GM12878 (cell line): ENCODE results near the gene PSMB8. TPM values are rescaled to one million over a fixed set of nuclear protein-coding genes. Genes with fewer than 3 reads are reported as not detected.

Experiments
- ATF3 ChIP-seq: IDR thresholded peaks from 2 replicates; pipeline ENCODE4 v1.6.1; 2011; ENCODE audit warnings: low read depth, mild to moderate bottlenecking, low read length, moderate library complexity, borderline replicate concordance; ENCODE audit errors: extremely low read depth
- BCL11A ChIP-seq: IDR thresholded peaks from 2 replicates; pipeline ENCODE4 v1.6.1; 2011; ENCODE audit warnings: low read depth, low read length
- BRCA1 ChIP-seq: IDR thresholded peaks from 2 replicates; pipeline ENCODE4 v1.6.1; 2011; ENCODE audit warnings: low read depth, low read length, improper control_type of control experiment
- CREB1 ChIP-seq: IDR thresholded peaks from 2 replicates; pipeline ENCODE4 v1.6.1; 2012; ENCODE audit warnings: low read depth, mild to moderate bottlenecking, inconsistent platforms
- CREM ChIP-seq: IDR thresholded peaks from 2 replicates; pipeline ENCODE4 v1.6.1; 2014; ENCODE audit warnings: antibody characterized with exemption, low read depth
- ELK1 ChIP-seq: IDR thresholded peaks from 2 replicates; pipeline ENCODE4 v1.6.1; 2012; ENCODE audit warnings: low read depth, low read length, improper control_type of control experiment
- FOXM1 ChIP-seq: IDR thresholded peaks from 2 replicates; pipeline ENCODE4 v1.6.1; 2012; ENCODE audit warnings: low read depth, mild to moderate bottlenecking, inconsistent platforms, low read length, moderate library complexity
- IKZF2 ChIP-seq, 2 experiments: fragments of 450-650 bp; IDR thresholded peaks; 2 replicates each; pipeline ENCODE4 v1.6.1; 2017; ENCODE audit warnings: mild to moderate bottlenecking in 2 of 2, moderate library complexity in 2 of 2
- IRF5 ChIP-seq: fragments of 450-650 bp; IDR thresholded peaks from 2 replicates; pipeline ENCODE4 v1.6.1; 2017; ENCODE audit warnings: borderline replicate concordance
- JUNB ChIP-seq: IDR thresholded peaks from 2 replicates; pipeline ENCODE4 v1.6.1; 2016; ENCODE audit warnings: antibody characterized with exemption, mild to moderate bottlenecking
- KDM1A ChIP-seq: fragments of 200-600 bp; sonication (generic); IDR thresholded peaks from 2 replicates; pipeline ENCODE4 v1.6.1; 2016; ENCODE audit warnings: borderline replicate concordance
- NR2C1 ChIP-seq: fragments of 450-650 bp; IDR thresholded peaks from 2 replicates; pipeline ENCODE4 v1.6.1; 2017; ENCODE audit warnings: antibody characterized with exemption, mild to moderate bottlenecking, moderate library complexity
- NR2C2 ChIP-seq: IDR thresholded peaks from 2 replicates; pipeline ENCODE4 v1.6.1; 2011; ENCODE audit warnings: borderline replicate concordance, low read depth; ENCODE audit not compliant: control insufficient read depth, insufficient read length
- PAX8 ChIP-seq: fragments of 450-650 bp; IDR thresholded peaks from 2 replicates; pipeline ENCODE4 v1.6.1; 2017; ENCODE audit warnings: mild to moderate bottlenecking, moderate library complexity
- POLR2A ChIP-seq: IDR thresholded peaks from 2 replicates; pipeline ENCODE4 v1.6.1; 2011; ENCODE audit warnings: low read depth, mild to moderate bottlenecking, low read length
- RUNX3 ChIP-seq: IDR thresholded peaks from 2 replicates; pipeline ENCODE4 v1.6.1; 2012; ENCODE audit warnings: low read length, inconsistent platforms
- SMAD5 ChIP-seq: IDR thresholded peaks from 2 replicates; pipeline ENCODE4 v1.6.1; 2016; ENCODE audit warnings: antibody characterized with exemption, low read depth
- STAT3 ChIP-seq: IDR thresholded peaks from 2 replicates; pipeline ENCODE4 v1.6.1; 2011; ENCODE audit warnings: low read depth, low read length, improper control_type of control experiment
- SUZ12 ChIP-seq: fragments of 200-600 bp; sonication (generic); IDR thresholded peaks from one replicate; pipeline ENCODE4 v1.6.1; 2018; ENCODE audit warnings: antibody characterized with exemption, mild to moderate bottlenecking; ENCODE audit not compliant: unreplicated experiment
- WRNIP1 ChIP-seq: IDR thresholded peaks from 2 replicates; pipeline ENCODE4 v1.6.1; 2011; ENCODE audit warnings: low read depth, low read length, improper control_type of control experiment, borderline replicate concordance
- ZNF384 ChIP-seq: IDR thresholded peaks from 2 replicates; pipeline ENCODE4 v1.6.1; 2012; ENCODE audit warnings: low read depth, mild to moderate bottlenecking, low read length, improper control_type of control experiment, borderline replicate concordance
- polyA plus RNA-seq, 11 experiments: library from polyadenylated mRNA; depleted of rRNA in 4 of 11; unstranded in 6 of 11; stranded (reverse) in 5 of 11; fragments of >200 nt; fragmentation: Nextera tagmentation in 4 of 11; fragmentation: Illumina TruSeq in 1 of 11; extraction: Ambion mirVana in 4 of 11; extraction: Trizol in 1 of 11; gene quantifications; 1 replicate in 1 of 11; 2 replicates in 10 of 11; pipeline versions ENCODE4 v1.2.1 to v1.2.3, GENCODE V29; 2011 to 2016; ENCODE audit warnings: inconsistent platforms in 2 of 11, missing spikeins in 2 of 11, low read depth in 1 of 11
- total RNA-seq, 4 experiments: library from RNA; depleted of rRNA in 3 of 4; stranded (reverse); fragments of >200 nt in 3 of 4; fragmentation: Illumina TruSeq in 1 of 4; extraction: Trizol in 1 of 4; gene quantifications; 2 replicates each; pipeline versions ENCODE4 v1.2.1 to v1.2.3, GENCODE V29; 2013 to 2021
- TF ChIP-seq, protein P1 (sequence below): fragments of 150-350 bp; IDR thresholded peaks from 2 replicates; pipeline ENCODE4 v1.6.1; 2016; ENCODE audit warnings: low read depth, low read length
- TF ChIP-seq, protein P2 (sequence below): fragments of 450-650 bp; IDR thresholded peaks from 2 replicates; pipeline ENCODE4 v1.6.1; 2017; ENCODE audit warnings: mild to moderate bottlenecking, low read depth, inconsistent platforms; ENCODE audit not compliant: poor library complexity, severe bottlenecking

The PSMB8 gene
- total and polyA plus RNA-seq, 10 of the 15 experiments (the other 5 are each of a cell fraction or from before 2014, with no cell fraction given): 304 to 557 (median 379) TPM

GRCh38 chr6:32838114-32838958 is 5.5 kb downstream of the PSMB8 start, which contains the start of gene TAP2 (continued):
- TF ChIP-seq JUNB (no peak), RUNX3 (no peak), SMAD5 (0 out of 2 replicates have a peak, but pooled peaks have one; percentile 34), PAX8 (no peak), WRNIP1 (no peak), BCL11A (no peak), IRF5 (no peak), SUZ12 (no peak), STAT3 (no peak), CREM (0 out of 2 replicates have a peak, but pooled peaks have one; percentile 24), IKZF2 (IDR thresholded peaks at IDR 0.05) (peak; percentile 30 to 38; a peak in 1 of 4 replicates), BRCA1 (no peak), NR2C2 (no peak), ZNF384 (no peak; the same call in 1 of the 2 replicates), KDM1A (no peak), CREB1 (no peak), ATF3 (no peak), NR2C1 (no peak), POLR2A (peak; percentile 86), ELK1 (no peak), FOXM1 (no peak)
- TF ChIP-seq, protein P1, sequence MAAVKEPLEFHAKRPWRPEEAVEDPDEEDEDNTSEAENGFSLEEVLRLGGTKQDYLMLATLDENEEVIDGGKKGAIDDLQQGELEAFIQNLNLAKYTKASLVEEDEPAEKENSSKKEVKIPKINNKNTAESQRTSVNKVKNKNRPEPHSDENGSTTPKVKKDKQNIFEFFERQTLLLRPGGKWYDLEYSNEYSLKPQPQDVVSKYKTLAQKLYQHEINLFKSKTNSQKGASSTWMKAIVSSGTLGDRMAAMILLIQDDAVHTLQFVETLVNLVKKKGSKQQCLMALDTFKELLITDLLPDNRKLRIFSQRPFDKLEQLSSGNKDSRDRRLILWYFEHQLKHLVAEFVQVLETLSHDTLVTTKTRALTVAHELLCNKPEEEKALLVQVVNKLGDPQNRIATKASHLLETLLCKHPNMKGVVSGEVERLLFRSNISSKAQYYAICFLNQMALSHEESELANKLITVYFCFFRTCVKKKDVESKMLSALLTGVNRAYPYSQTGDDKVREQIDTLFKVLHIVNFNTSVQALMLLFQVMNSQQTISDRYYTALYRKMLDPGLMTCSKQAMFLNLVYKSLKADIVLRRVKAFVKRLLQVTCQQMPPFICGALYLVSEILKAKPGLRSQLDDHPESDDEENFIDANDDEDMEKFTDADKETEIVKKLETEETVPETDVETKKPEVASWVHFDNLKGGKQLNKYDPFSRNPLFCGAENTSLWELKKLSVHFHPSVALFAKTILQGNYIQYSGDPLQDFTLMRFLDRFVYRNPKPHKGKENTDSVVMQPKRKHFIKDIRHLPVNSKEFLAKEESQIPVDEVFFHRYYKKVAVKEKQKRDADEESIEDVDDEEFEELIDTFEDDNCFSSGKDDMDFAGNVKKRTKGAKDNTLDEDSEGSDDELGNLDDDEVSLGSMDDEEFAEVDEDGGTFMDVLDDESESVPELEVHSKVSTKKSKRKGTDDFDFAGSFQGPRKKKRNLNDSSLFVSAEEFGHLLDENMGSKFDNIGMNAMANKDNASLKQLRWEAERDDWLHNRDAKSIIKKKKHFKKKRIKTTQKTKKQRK: no peak
- TF ChIP-seq, protein P2, sequence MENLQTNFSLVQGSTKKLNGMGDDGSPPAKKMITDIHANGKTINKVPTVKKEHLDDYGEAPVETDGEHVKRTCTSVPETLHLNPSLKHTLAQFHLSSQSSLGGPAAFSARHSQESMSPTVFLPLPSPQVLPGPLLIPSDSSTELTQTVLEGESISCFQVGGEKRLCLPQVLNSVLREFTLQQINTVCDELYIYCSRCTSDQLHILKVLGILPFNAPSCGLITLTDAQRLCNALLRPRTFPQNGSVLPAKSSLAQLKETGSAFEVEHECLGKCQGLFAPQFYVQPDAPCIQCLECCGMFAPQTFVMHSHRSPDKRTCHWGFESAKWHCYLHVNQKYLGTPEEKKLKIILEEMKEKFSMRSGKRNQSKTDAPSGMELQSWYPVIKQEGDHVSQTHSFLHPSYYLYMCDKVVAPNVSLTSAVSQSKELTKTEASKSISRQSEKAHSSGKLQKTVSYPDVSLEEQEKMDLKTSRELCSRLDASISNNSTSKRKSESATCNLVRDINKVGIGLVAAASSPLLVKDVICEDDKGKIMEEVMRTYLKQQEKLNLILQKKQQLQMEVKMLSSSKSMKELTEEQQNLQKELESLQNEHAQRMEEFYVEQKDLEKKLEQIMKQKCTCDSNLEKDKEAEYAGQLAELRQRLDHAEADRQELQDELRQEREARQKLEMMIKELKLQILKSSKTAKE: peak; percentile 26
